ENCODE results near the gene PCGF3.
"Not testable (repeated sequence)": the region's sequence is repeated elsewhere in the genome, so short reads cannot be mapped to it uniquely, and the experiment has no call there.

PCGF3 gene

DNA sequence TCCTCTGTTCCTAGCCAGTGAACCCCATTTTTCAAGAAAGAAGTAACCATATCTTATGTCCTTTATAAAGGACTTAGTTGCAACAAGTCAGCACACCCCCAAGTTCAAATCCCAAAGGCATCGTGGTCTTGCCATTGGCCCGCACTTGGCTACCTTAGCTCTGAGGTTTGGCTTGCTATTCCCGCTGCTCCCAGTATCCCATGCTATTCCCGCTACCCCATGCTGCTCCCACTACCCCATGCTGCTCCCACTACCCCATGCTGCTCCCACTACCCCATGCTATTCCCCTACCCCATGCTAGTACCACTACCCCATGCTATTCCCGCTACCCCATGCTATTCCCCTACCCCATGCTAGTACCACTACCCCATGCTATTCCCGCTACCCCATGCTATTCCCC is 37.4 kb upstream of the PCGF3 start:
- not testable (repeated sequence) for DNase-seq

DNA sequence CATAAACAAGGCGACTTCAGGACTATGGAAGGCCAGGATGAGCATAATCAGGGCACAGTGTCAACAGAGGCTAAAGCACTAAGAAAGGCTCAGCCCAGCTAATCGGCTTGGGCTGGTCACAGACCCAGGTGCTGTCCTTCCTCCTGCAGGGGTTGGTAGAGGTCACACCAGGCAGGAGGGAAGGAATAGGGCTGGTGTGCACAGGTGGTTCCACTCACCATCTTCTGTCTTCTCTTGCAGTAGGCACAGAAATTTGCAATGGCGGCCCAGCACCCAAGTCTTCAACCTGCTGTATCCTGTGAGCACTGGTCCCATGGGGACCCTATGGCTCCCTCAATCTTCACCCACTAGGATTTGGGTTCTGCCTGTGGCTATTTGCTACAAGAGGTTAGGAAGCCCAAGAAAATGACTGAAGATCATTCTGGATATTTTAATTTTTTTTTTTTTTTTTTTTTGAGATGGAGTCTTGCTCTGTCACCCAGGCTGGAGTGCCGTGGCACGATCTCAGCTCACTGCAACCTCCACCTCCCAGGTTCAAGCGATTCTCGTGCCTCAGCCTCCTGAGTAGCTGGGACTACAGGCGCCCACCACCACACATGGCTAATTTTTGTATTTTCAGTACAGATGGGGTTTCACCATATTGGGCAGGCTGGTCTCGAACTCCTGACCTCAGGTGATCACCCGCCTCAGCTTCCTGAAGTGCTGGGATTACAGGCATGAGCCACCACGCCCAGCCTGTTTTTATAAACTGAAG is 35.6 kb upstream of the PCGF3 start:
- not testable (repeated sequence) for DNase-seq

DNA sequence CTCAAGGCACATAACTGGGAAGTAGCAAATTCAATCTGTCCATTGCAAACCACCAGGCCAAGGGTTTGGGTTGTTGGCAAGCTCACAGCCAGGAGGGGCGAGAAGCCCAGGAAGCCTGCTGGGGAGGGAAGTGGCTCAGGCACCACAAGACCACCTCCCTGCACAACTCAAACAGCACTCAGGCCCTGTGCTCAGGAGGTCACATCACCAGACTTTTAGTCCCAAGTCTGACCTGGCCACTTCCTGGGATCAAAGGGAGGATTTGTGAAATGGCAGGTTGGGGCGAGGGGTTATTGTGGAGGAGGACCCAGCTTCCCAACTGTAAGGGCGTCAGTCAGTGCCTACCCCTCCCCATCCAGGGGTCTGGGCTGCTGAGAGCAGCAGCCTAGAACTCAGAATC is 33.9 kb upstream of the PCGF3 start:
- DNase-seq, result no peak

DNA sequence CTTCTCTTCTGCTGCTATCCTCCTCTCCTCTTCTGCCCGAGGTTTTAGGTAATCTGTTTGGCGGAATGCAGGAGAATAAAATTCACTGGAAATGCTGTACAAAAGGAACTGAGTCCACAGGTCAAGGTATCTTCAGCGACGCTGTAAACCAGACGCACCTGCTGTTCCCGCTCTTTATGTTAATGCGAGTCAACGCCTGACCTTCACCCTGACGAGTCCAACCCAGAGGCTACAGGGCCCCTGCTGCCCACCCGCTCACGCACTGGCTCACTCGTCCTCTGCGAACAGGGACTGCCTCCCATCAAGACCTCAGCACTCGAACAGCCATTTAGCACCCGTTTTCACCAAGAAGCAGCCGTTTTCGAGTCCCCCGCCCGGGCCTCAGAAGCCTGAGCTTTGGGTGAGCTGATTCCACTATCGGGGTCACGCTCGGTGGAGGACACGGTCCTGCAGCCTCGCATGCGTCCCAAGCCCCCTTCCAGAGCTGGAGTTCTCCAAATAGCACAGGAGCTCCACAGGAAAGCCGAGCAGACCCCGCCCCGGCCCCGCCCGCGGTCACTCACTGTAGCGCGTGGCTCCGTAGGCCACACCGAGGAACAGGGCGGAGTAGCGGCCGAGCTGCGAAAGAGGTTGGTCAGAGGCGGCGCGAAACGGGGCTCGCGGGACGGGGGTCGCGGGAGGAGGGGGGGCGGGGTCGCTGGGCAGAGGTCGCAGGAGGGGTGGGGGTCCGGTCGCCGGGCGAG is 32.1 kb upstream of the PCGF3 start:
- no peak for DNase-seq

DNA sequence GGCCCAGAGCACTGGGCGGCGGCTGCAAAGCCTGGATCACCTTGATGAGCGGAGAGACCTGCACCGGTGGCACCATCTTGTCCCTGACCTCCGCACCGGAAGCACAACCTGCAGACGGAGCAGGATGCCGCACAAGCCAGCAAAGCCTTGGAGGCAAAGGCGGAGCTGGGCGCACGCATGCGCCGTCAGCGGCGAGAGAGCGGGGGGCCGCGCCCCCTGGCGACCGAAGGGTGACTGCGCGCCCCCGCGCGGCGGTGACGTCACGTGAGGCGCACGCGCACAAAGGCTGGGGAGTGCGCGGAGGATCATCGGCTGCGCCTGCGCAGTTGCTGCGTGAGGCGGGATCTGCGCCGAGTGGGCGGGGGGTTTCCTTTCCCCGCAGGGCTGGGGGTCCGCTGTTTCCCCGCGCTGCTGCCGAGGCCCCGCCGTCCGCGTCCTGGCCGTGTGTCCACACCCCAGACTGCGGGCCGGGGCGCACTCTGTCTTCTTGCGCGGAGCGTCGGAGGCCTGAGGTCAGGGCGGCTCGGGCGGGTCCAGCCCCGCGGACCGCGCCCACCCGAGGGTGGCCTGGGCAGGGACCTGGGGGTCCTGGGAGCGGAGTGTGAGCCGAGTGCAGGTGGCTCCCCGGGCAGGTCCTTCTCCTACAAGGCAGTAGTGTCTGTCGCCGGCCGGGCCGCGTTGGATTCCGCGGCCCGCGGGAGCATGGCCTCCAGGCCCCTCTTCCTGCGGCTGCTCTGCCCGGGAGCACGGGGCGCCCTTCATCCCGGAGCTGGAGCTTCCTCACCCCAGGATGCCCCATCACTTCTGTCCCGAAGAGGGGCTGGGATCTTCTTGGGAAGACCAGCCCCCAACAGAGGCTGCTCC is 31.2 kb upstream of the PCGF3 start, which contains the start of the genes ATP5ME and MYL5:
Gene ATP5ME, minus strand, starts transcription at position 105 of the 864 bp plus-strand sequence. Its CDS starts 29 bp downstream, at position 76.
Gene MYL5, plus strand, starts transcription at position 371 of the 864 bp plus-strand sequence. CDS start 3,485 bp downstream, outside the sequence.
- peak; percentile 55 for DNase-seq

DNA sequence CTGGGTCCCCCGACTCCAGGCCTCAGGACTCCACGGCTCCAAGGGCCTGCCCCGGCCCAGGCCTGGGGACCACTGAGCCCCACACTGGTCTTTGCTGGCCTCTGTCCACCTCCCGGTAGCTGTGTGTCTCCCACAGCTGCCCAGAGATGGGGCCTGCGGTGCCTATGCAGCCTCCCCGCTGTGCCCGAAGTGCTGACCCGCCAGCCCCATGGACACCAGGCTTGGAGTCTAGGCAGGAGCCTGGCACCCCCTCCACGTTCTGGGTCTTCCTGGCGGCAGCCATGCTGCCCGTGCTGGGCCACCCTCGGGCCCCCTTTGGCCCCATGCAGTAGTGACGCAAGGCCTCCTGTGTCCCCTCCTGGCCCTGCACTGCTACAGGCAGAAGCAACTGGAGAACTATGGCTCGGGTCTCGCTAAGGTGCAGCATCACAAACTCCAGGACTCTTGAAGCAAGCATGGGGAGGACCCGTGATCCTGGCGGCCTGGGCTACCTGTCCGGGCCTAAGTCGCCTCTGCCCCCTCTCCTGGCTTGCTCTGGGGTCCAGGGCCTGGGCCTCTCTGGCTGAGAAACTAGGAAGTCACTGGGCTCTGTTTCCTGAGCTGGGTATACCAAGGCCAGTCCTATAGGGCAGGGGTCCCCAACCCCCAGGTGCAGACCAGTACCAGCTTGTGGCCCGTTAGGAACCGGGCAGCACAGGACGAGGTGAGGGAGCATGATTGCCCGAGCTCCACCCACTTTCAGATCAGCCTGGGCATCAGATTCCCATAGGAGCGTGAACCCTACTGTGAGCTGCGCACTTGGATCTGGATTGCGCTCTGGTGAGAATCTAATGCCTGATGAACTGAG is 30.4 kb upstream of the PCGF3 start:
- DNase-seq, result no peak

DNA sequence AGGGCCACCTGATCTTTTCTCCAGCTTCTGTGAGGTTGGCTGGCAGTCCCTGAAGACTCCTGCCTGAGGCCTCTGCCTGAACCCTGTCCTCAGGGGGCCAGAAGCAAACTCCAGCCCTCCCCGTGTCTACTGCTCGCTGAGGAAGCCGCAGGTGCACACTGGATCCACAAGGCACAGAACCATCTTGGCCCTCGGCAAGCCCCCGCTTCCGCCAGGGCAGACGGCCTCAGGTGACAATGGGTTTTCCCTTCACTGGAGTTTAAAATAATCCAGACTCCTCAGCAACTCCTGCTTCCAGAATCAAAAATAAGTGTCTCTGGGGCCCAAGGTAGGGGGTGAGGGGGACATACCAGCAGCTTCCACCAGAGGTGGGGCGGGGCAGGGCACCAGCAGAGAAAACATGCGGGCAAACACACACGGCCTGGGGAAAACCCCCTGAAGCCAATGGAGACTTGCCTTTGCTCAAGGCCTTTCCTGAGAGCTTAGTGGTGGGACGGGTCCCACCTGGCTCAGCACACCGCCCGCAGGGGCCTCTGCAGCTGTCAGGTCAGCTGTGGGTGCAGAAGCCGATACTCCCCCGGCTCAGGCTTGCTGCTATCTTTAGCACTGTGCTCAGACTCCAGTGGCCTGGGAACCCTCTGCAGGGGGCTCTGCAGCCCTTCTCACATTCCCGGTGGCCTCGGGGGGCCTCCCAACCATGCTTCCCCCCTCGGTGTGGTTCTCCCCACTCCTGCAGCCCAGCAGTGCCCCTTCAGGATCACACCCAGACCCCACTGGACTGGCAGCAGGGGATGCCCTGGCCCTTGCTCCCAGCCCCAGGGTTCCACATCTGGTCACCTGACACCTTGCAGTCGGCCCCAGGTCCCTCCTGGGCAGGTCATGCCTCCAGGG is 29.4 kb upstream of the PCGF3 start:
- no peak for DNase-seq

DNA sequence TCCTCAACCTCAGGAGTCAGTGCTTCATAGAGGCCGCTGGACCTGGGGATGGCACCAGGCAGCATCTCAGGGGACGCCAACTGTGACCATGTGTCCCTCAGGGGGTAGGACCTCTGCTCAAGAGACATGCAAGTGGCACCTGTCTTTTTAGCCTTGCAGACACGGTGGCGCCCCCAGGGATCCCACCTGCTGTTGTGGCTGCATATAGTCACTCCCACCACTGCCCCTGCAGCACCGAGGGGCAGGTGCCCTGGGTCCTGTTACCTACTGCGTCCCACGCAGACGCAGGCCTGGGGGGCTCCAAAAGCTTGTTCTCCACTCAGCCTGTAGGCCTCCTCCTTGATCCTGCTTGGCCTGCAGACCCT is 28.8 kb upstream of the PCGF3 start:
- no peak for DNase-seq

DNA sequence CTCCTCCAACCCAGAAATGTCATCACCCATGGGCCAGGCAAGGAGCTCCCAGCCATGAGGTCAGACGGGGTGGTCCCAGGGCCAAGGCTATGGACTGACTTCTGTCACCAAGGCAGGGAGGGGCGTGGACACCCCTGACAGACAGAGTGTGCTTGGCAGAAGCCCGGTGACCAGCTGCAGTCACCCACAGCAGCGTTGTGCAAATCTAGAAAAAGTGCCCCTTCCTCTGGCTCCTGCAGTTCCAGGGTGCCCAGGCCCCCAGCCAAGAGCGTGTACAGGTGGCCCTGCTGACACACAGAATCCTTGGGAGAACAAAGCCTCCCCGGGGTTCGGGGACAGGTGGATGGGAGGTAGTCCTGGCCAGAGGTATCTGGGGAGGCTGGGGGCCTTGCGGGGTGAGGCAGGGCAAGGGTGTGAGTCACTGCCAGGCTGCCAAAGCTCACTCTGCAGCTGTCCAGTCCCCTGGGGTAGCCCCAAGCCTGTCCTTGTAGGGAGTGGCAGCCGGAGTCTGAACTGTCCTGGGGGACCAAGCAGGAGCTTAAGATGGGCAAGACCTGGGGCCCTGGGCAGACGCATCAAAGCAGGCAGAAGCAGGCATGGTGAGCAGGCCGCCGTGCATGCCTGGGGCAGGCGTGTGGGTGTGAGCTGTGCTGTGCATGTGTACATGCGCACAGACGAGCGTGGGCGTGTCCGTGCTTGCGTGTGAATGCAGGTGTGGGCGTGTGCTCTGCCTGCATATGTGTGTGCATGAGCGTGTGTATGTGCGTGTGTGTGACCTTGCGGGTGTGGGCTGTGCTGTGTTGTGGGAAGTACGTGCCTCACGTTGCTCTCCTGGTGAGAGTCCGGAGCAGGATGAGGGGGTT is 28.0 kb upstream of the PCGF3 start:
- DNase-seq, result no peak

DNA sequence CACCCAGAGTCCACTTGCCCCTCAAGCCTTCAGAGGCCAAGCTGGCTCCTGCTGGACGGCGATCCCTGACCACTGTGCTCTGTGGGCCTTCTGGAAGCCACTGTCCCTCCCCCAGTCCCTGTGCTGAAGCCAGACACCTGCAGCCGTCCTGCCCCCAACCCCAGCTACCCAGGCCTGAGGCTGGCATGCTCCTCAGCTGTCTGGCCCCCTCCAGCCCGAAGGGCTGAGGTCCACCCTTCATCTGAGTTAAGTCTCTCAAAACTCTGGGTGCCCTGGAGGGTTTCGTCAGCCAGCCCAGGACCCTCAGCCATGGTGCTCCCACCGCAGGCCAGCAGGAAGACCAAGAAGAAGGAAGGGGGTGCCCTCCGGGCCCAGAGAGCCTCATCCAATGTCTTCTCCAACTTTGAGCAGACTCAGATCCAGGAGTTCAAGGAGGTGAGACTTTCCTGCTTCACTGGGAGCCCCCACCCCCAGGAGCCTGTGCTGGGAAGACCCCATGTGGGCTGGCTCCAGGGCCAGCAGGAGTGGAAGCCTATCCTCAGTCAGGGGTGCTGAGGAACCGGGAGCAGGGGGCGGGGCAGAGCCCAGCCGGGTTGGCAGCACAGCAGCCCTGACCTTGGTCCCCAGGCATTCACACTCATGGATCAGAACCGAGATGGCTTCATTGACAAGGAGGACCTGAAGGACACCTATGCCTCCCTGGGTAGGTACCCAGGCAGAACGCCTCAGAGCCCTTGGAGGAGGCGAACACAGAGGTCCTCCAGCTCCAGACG is 27.1 kb upstream of the PCGF3 start:
- no peak for DNase-seq

DNA sequence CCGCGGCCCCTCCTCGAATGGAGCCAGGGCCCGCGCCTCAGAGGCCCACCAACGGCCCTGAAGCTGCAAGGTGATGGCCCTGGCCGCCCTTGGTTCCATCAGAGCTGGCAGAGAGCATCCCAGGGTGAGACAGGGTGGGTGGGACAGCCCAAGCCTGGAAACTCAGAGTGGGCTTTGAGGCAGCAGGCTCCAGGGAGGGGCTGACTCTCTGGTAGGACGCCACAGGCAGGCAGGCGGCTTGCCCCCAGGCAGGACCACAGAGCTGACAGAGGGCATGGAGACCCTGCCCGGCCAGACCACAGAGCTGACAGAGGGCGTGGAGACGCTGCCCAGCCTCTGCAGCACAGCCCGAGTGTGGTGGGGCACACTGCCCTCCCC is 26.5 kb upstream of the PCGF3 start:
- DNase-seq, result no peak

DNA sequence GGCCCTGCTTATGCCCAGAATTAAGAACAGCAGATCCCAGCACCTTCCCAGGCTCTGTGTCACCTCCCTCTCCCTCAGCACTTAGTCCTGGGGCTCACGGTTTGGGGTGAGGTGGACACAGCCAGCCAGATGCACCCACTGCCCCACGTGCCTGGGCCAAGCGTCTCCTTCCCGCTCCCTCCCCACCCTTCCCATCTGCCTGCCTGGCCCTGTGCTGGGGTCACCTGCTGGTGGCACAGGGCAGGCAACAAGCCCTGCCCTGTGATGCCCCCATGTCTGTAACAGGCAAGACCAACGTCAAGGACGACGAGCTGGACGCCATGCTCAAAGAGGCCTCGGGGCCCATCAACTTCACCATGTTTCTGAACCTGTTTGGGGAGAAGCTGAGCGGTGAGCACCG is 26.0 kb upstream of the PCGF3 start:
- no peak for DNase-seq

DNA sequence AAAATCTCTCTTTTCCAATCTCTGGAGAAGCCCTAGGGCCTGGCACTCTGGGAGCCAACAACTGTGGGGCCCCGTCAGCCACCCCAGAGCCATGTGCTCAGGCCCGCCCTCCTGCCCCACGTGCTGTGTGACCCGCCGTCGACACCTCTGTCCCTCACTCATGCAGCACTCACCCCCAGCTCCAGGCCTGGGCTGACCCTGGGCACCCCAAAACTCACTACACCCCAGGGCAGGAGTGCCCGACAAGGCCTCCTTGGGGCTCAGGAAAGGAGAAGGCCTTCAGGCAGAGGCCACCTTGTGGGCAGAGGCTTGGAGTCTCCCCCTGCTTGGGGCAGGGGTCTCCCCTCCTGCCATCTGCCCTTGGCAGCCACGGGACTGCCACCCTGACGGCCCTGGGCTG is 25.5 kb upstream of the PCGF3 start:
- no peak for DNase-seq

DNA sequence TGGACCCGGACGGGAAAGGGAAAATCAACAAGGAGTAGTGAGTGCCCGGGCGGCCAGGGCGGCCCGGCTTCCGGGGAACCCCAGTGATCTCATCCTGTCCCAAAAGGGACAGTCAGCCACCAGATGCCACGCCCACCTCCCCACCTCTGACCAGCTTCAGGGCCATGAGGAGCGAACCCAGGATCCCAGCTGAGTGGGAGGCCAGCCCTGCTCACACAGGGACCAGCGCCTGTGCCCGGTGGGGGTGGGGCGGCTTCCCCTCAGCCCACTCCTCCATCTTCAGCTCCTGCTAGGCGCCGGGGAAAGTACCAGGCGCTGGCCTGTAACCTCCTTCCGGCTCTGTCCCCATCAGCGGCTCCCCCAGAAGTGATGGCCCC is 25.1 kb upstream of the PCGF3 start:
- DNase-seq, result no peak

DNA sequence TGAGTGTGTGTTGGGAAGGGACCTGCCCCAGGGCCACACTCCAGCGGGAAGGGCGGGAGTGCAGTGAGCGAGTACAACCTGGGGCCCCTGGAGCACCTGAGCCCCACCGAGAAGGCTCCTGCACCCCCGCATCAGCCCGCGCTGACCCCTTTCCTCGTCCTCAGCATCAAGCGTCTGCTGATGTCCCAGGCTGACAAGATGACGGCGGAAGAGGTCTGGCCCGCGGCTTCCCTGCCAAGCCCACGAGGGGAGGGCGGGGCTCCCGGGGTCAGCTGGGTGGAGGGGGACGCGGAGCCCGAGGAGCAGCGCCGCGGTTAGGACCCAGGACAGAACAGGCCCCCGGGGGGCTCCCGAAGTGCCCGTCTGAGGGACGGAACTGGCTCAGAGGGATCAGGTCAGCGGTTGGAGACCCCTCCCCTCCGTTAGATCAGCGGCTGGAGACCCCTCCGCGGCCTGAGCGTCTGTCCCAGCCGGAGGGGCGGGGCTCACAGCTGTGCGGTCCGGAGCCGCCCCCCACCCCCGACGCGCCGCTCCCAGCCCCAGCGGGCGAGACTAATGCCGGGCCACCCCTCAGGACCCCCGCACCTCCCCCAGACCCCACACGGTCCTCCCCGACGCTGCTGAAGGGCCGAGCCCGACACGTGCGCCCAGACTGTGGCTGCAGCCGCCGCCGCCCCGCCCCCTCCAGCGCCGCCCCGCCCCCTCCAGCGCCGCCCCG is 24.5 kb upstream of the PCGF3 start:
- no peak for DNase-seq

DNA sequence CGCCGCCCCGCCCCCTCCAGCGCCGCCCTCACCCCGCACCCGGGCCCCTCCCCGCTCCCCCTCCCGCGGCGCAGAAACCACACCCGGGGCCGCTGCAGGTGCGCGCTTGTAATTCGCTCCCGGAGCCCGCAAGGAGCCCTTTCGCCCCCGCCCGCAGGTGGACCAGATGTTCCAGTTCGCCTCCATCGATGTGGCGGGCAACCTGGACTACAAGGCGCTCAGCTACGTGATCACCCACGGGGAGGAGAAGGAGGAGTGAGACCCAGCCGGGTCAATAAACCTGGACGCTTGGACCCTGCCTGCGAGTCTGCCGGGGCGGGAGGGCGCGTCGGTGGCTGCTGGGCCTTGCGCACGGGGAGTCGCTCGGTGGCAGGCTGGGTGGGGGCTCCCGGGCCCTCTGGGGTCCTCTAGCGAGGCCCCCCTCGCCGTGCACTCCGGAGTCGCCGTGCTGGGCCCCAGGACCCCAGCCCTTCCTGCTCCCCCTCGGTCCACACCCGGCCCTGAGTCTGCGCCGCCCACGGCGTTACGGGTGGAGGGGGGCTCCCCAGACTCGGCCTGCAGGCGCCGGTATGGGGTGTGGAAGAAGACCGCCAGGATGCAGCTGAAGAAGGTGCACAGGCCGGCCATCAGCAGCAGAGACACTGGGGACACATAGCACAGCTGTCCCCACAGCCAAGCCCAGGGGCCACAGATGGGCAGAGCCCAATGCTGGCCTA is 23.7 kb upstream of the PCGF3 start:
- peak; percentile 6 for DNase-seq

DNA sequence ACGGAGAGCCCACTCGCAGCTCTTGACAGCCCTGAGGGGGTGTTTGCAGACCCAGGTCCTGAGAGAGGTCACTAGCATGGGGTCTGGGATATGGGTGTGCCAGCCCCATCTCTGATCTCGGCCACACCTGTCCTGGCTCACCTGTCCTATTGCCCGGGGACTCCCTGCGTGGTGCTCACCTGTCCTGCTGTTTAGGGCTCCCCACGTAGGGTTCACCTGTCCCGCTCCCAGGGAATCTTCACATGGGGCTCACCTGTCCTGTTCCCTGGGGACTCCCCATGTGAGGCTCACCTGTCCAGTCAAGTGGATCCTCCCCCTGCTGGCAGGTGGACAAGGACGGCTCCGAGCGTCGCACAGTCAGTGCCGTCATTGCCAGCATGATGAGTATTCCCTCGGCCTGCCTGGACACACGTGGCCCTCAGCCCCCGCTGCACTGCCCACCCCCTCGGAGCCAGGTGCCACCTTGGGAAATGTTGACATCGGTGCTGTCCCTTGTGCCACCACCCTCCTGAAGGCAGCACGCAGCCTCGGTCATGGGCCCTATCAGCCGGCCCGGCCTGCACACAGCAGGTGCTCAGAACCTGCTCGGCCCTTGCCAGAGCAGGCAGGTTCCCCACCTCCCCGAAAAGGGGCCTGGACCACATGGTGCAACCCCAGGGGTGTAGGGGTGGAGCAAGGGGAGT is 23.0 kb upstream of the PCGF3 start:
- DNase-seq, result no peak

Data from SHP77 treated with DMSO at 0.1 percent for 48 hours (cell line).